NCI-H524 (cell line): ENCODE data around the gene GUCY2C.

Experiments used
- DNase-seq, 2 experiments: peaks; one replicate each; lab custom pipeline; 2025; lab: John Stamatoyannopoulos, UW

The GUCY2C gene

DNA sequence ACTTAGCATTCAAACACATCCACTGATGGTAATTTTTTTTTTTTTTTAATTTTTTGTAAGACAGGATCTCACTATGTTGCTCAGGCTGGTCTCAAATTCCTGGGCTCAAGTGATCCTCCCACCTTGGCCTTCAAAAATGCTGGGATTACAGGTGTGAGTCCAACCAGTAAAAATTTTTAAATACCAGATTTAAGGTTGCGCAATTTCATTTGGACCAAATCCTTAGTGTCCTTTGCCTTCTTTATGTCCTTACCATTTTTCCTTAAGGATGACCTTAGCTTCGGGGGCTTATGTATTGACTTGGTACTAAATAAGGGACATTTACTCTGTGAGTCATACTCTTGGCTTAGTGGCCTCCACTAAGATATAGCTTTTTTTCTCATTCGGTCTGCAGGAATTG lies 124.6 kb downstream of the GUCY2C start:
- no peak for DNase-seq

DNA sequence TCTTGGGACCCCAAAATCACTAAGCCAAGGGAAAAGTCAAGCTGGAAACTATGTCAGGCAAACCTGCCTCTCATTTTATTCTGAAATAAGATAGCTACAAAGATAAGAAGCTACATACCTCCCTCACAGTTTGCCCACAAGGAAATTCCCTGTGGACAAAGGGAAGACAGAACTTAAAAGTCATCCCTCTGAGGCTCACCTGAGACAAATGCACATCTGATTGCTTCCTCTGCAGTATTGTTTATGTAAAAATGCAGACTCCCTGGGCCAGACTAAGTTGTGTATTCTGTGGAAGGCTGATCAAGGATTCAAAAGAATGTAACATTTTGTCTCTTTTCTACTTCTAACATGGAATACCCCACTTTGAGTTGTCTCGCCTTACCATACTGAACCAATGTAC lies 126.2 kb downstream of the GUCY2C start:
- no peak for DNase-seq

DNA sequence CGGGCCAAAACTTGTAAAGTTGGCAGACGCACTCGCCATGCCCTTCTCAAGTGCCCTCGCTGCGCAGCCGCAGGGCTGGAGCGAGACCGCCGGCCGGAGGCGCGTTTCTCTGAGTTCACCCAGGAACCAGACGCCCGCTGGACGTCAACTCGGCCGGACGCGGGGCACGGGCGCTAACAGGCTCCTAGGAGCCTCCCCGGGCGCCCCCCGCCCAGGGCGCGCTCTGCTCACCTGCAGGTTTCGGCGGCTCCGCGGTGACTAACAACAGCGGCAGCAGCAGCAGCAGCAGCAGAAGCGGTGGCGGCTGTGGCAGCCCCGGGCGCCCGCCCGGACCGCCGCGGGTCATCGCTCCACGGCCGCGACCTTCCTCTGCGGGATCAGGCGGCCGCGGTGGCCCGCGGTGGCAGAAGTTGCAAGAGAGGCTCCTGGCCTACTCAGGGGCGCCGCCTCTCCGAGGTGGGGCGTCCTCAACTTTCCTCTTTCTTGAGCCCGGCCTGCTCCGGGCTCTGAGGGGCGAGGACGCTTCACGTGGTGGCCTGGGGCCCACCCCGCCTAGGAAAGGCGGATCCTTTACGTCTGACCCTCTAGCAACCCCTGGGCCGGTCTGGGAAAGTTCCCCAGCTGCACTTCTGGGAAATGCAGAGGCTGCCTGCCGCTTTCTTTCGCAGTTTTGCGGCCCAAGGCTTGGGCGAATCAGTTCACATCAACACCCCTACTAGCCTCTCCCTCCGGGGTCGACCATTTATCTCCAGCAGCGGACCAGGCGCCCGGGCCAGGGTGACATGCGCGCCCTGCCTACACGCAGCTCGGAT lies 128.8 kb downstream of the GUCY2C start, which contains the start of gene PLBD1:
PLBD1 (minus strand) TSS at position 533 of the 812 bp plus-strand sequence; CDS start at position 346, 187 bp downstream.
- peak in 1 of 2 experiments; percentile 35 for DNase-seq

DNA sequence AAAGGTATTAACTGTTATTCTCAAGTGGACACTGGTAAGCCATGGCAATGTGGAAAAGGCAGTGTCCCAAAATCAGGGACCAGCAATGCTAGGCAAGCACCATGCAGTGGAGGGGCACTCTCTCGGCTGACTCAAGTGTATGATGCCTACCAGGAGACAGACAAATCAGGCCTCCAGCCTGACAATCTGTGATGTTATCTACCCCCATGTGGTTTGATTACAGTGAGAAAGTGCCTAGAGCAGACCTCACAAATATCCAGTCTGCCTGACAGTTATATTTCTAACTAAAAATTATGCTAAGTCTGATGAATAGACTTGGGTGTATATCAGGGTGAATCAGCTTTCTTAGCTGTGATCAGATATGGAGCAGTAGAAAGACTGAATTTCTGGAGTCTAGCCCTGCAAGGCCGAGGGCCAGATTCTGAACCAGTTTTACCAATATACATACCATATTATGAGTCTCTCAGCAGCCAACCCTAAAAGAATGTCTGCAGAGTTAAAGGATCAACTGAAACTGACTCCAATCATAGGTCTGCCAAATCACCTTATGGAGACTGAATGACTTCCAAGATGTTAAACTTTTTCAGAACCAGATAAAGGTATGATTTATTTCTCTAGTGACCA lies 132.0 kb downstream of the GUCY2C start:
- no peak for DNase-seq

DNA sequence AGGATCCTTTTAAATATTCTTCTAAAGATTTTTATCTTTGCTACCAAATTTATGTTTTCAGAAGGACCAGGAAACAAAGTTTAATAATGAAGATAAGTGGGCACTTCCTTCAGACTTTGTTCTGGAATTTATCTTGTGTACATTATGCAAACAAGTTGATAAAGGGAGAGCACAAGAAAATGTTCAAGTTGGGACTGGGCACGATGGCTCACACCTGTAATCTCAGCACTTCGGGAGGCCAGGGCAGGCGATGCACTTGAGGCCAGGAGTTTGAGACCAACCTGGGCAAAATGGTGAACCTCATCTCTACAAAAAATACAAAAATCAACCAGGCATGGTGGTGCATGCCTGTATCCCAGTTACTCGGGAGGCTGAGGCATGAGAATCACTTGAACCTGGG lies 133.4 kb downstream of the GUCY2C start:
- no peak for DNase-seq
